SK-N-SH (cell line): ENCODE results near the gene ANKS1B. TPM values are rescaled to one million over a fixed set of nuclear protein-coding genes. Genes with fewer than 3 reads are reported as not detected.

Experiments
- CTCF ChIA-PET: fragments of 300-600, 350-600 bp; formaldehyde crosslinking; extraction: SDS; loops from one replicate; lab custom pipeline; 2021; lab: Yijun Ruan, JAX
- POLR2A ChIA-PET: fragments of 350-600 bp; sonication (Branson Sonifier 250); formaldehyde crosslinking; extraction: SDS; loops from one replicate; lab custom pipeline; 2020; ENCODE audit warnings: antibody characterized with exemption, inconsistent platforms; lab: Yijun Ruan, JAX
- DNase-seq: peaks from one replicate; pipeline ENCODE4 v3.0.0; 2012
- H2AFZ ChIP-seq: fragments of 200-600 bp; sonication (generic); 2 replicates; pipeline ENCODE4 v1.8.1; 2016; ENCODE audit warnings: antibody characterized with exemption, mild to moderate bottlenecking, low read depth
- H3F3A ChIP-seq: fragments of 200-600 bp; sonication (generic); replicated peaks from 2 replicates; pipeline ENCODE3; 2016; ENCODE audit warnings: antibody characterized with exemption, mild to moderate bottlenecking; ENCODE audit not compliant: insufficient read depth
- H3K27ac ChIP-seq, 2 experiments: fragments of 200-500 bp in 1 of 2; fragments of 200-600 bp in 1 of 2; sonication (Bioruptor generic) in 1 of 2; sonication (generic), shearing (Covaris generic) in 1 of 2; 2 replicates each; pipeline versions ENCODE4 v1.5.1 to v1.6.1; 2014 to 2016; ENCODE audit warnings: low read depth in 2 of 2, inconsistent platforms in 1 of 2, low read length in 1 of 2, mild to moderate bottlenecking in 1 of 2, mixed read lengths in 1 of 2
- H3K27me3 ChIP-seq: fragments of 200-600 bp; sonication (generic), shearing (Covaris generic); 2 replicates; pipeline ENCODE4 v1.6.1; 2016; ENCODE audit warnings: mixed run types; ENCODE audit not compliant: insufficient read depth
- H3K36me3 ChIP-seq, 2 experiments: fragments of 200-500 bp in 1 of 2; fragments of 200-600 bp in 1 of 2; sonication (Bioruptor generic) in 1 of 2; sonication (generic) in 1 of 2; replicated peaks in 1 of 2; 2 replicates each; pipeline versions ENCODE3 to v1.5.1; 2014 to 2016; ENCODE audit warnings: low read length in 1 of 2, mild to moderate bottlenecking in 1 of 2; ENCODE audit not compliant: insufficient read depth in 2 of 2, control insufficient read depth in 1 of 2
- H3K4me1 ChIP-seq, 2 experiments: fragments of 200-500 bp in 1 of 2; fragments of 200-600 bp in 1 of 2; sonication (Bioruptor generic) in 1 of 2; sonication (generic), shearing (Covaris generic) in 1 of 2; 2 replicates each; pipeline versions ENCODE4 v1.5.1 to v1.6.1; 2014 to 2016; ENCODE audit warnings: low read depth in 1 of 2, low read length in 1 of 2, mixed run types in 1 of 2; ENCODE audit not compliant: insufficient read depth in 2 of 2, control insufficient read depth in 1 of 2
- H3K4me2 ChIP-seq: fragments of 200-600 bp; sonication (generic), shearing (Covaris generic); 2 replicates; pipeline ENCODE4 v1.6.1; 2017; ENCODE audit warnings: mixed run types
- H3K4me3 ChIP-seq, 2 experiments: fragments of 200-500 bp in 1 of 2; fragments of 200-600 bp in 1 of 2; sonication (Bioruptor generic) in 1 of 2; sonication (generic), shearing (Covaris generic) in 1 of 2; 2 replicates each; pipeline versions ENCODE4 v1.5.1 to v1.8.1; 2014 to 2016; ENCODE audit warnings: low read depth in 2 of 2, inconsistent platforms in 1 of 2, low read length in 1 of 2, mild to moderate bottlenecking in 1 of 2, mixed read lengths in 1 of 2, moderate library complexity in 1 of 2
- H3K79me2 ChIP-seq: fragments of 200-600 bp; sonication (generic); 2 replicates; pipeline ENCODE4 v1.8.1; 2017; ENCODE audit warnings: mild to moderate bottlenecking; ENCODE audit not compliant: insufficient read depth
- H3K9ac ChIP-seq: fragments of 200-600 bp; sonication (generic); 2 replicates; pipeline ENCODE4 v1.6.1; 2017; ENCODE audit warnings: mixed run types
- H3K9me2 ChIP-seq: fragments of 200-600 bp; sonication (generic); 2 replicates; pipeline ENCODE4 v1.6.1; 2017; ENCODE audit warnings: mixed run types
- H3K9me3 ChIP-seq: fragments of 200-600 bp; sonication (generic); 2 replicates; pipeline ENCODE4 v1.6.1; 2017; ENCODE audit warnings: mixed run types, mild to moderate bottlenecking, moderate library complexity
- H4K20me1 ChIP-seq: fragments of 200-600 bp; sonication (generic); 2 replicates; pipeline ENCODE4 v1.6.1; 2017; ENCODE audit warnings: mild to moderate bottlenecking, mixed run types; ENCODE audit not compliant: insufficient read depth
- CHD2 ChIP-seq: fragments of 150-350 bp; IDR thresholded peaks from 2 replicates; pipeline ENCODE4 v1.6.1; 2018; ENCODE audit warnings: low read length; ENCODE audit not compliant: partially characterized antibody
- EP300 ChIP-seq, 2 experiments: IDR thresholded peaks; 2 replicates each; pipeline versions ENCODE4 v1.4.0 to v1.6.1; 2012; ENCODE audit warnings: borderline replicate concordance in 1 of 2, low read depth in 1 of 2, low read length in 1 of 2
- EZH2phosphoT487 ChIP-seq: fragments of 200-600 bp; sonication (generic); IDR thresholded peaks from 2 replicates; pipeline ENCODE4 v1.6.1; 2017; ENCODE audit warnings: low read depth, mixed run types, mild to moderate bottlenecking, antibody characterized with exemption, moderate library complexity, borderline replicate concordance
- FOXM1 ChIP-seq: IDR thresholded peaks from 2 replicates; pipeline ENCODE4 v1.4.0; 2012; ENCODE audit warnings: low read depth, mild to moderate bottlenecking
- GABPA ChIP-seq: IDR thresholded peaks from 2 replicates; pipeline ENCODE4 v1.4.0; 2012; ENCODE audit warnings: low read depth, mild to moderate bottlenecking
- GATA2 ChIP-seq: sonication (generic); formaldehyde crosslinking; IDR thresholded peaks from 2 replicates; pipeline ENCODE4 v1.5.0; 2020; ENCODE audit warnings: mild to moderate bottlenecking, missing genetic modification reagents
- IRF3 ChIP-seq: fragments of 150-350 bp; IDR thresholded peaks from 2 replicates; pipeline ENCODE4 v1.6.1; 2016; ENCODE audit warnings: mild to moderate bottlenecking, low read depth, low read length
- JUND ChIP-seq: IDR thresholded peaks from 2 replicates; pipeline ENCODE4 v1.4.0; 2012
- POLR2AphosphoS5 ChIP-seq: IDR thresholded peaks from 2 replicates; pipeline ENCODE4 v1.6.1; 2012; ENCODE audit warnings: low read depth, low read length
- RAD21 ChIP-seq: IDR thresholded peaks from 2 replicates; pipeline ENCODE4 v1.6.1; 2012; ENCODE audit warnings: mild to moderate bottlenecking, low read length
- RFX5 ChIP-seq: IDR thresholded peaks from 2 replicates; pipeline ENCODE4 v1.6.1; 2012; ENCODE audit warnings: mild to moderate bottlenecking, improper control_type of control experiment, low read length
- SIN3A ChIP-seq: IDR thresholded peaks from 2 replicates; pipeline ENCODE4 v1.6.1; 2012; ENCODE audit warnings: low read depth, mild to moderate bottlenecking, low read length, moderate library complexity, borderline replicate concordance
- SMC3 ChIP-seq: IDR thresholded peaks from 2 replicates; pipeline ENCODE4 v1.6.1; 2012; ENCODE audit warnings: low read depth, low read length, improper control_type of control experiment
- TAF1 ChIP-seq: IDR thresholded peaks from 2 replicates; pipeline ENCODE4 v1.6.1; 2012; ENCODE audit warnings: low read depth, mild to moderate bottlenecking, low read length, moderate library complexity, borderline replicate concordance
- TCF12 ChIP-seq: IDR thresholded peaks from 2 replicates; pipeline ENCODE4 v1.4.0; 2012
- TEAD4 ChIP-seq: IDR thresholded peaks from 2 replicates; pipeline ENCODE4 v1.4.0; 2012; ENCODE audit warnings: mild to moderate bottlenecking, borderline replicate concordance; ENCODE audit not compliant: insufficient read depth
- USF2 ChIP-seq: fragments of 150-350 bp; IDR thresholded peaks from 2 replicates; pipeline ENCODE4 v1.6.1; 2017; ENCODE audit warnings: antibody characterized with exemption, low read length, low read depth, borderline replicate concordance
- YY1 ChIP-seq: IDR thresholded peaks from 2 replicates; pipeline ENCODE4 v1.4.0; 2012; ENCODE audit warnings: low read depth, mild to moderate bottlenecking
- WGBS: methylation state at CpG from one replicate; pipeline ENCODE4 v1.1.6; 2017; ENCODE audit warnings: low lambda C conversion rate; 5-methylcytosine and 5-hydroxymethylcytosine counted together
- polyA plus RNA-seq, 3 experiments: library from polyadenylated mRNA; depleted of rRNA; stranded (reverse); fragments of >200 nt; gene quantifications; 2 replicates each; pipeline ENCODE4 v1.2.3, GENCODE V29; 2012
- TF ChIP-seq, protein P1 (sequence below): IDR thresholded peaks from 2 replicates; pipeline ENCODE4 v1.4.0; 2012; ENCODE audit warnings: low read depth, borderline replicate concordance
- TF ChIP-seq, protein P2 (sequence below): IDR thresholded peaks from 2 replicates; pipeline ENCODE4 v1.4.0; 2012; ENCODE audit warnings: low read depth
- TF ChIP-seq, protein P3 (sequence below): fragments of 200-600 bp; sonication (generic); IDR thresholded peaks from 2 replicates; pipeline ENCODE4 v1.6.1; 2017; ENCODE audit warnings: antibody characterized with exemption, mild to moderate bottlenecking, moderate library complexity

ANKS1B gene
- polyA plus RNA-seq, 1 of the 3 experiments (the other 2 are of a cell fraction), result 1.8 TPM

GRCh38 chr12:99282086-99282485 lies 702.6 kb downstream of the ANKS1B start:
- Histone ChIP-seq H3K9me3 (no peaks in the 10 kb centered on the region), H3K79me2 (no peaks in the 10 kb centered on the region), H3K4me2 (no peak overlapping the region), H4K20me1 (no peaks in the 10 kb centered on the region), H2AFZ (no peak overlapping the region), H3K36me3 (no peaks in the 10 kb centered on the region), H3K4me1 (peaks cover 2 to 11% of the 10 kb centered on the region in 2 experiments; a peak in 2 of 4 replicates), H3K27ac (no peak overlapping the region), H3K4me3 (no peak overlapping the region), H3K27me3 (no peaks in the 10 kb centered on the region), H3K9ac (no peak overlapping the region), H3F3A (peaks cover 5% of the 10 kb centered on the region), H3K9me2 (no peaks in the 10 kb centered on the region)
- TF ChIP-seq SMC3 (no peak), SIN3A (no peak), TAF1 (no peak), YY1 (no peak), GATA2 (CRISPR knock-in tag) (no peak), EP300 (IDR thresholded peaks at IDR 0.05; ENCODE audit: borderline replicate concordance in 1 of 2, low read depth in 1 of 2, low read length in 1 of 2) (no peak), FOXM1 (no peak), GABPA (no peak), TEAD4 (no peak), TCF12 (no peak), POLR2AphosphoS5 (no peak), EZH2phosphoT487 (no peak)
- 56% methylated on average over 1 of the region's 1 CpG for WGBS
- ChIA-PET POLR2A (no interaction called here), CTCF (no interaction called here)
- no peak for DNase-seq

DNA sequence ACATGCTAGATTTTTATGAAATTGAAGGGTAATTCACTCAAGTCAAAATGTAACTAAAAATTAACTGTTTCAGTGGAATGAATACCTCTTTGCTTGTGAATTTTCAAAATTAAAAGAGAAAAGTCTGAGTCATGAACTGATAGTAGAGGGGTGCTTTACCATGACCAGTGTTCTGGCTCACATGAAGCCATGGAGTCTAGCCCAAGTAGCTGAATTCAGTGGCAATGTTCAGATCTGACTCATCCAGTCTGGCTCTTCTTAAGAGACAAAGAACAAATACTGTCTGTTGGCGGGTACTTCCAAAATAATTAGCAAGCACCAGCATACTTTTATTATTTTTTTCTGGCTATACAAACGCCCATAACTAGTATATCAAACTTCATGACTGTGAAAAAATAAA lies 703.5 kb downstream of the ANKS1B start:
- H3K4me1 ChIP-seq, result peaks cover 2 to 11% of the 10 kb centered on the region in 2 experiments; a peak in 2 of 4 replicates
- no peaks in the 10 kb centered on the region for H3K79me2 ChIP-seq
- no peak overlapping the region for H3K4me3 ChIP-seq
- peak overlapping the region; percentile 52; the same call in 1 of the 2 replicates for H2AFZ ChIP-seq
- POLR2A ChIA-PET, result no interaction called here
- H3K9ac ChIP-seq, result no peak overlapping the region
- no peaks in the 10 kb centered on the region for H4K20me1 ChIP-seq
- H3K27ac ChIP-seq, result no peak overlapping the region; a peak in 1 of 4 replicates
- no peaks in the 10 kb centered on the region for H3K27me3 ChIP-seq
- 9% methylated on average over 2 of the region's 2 CpGs for WGBS
- no peaks in the 10 kb centered on the region for H3K9me2 ChIP-seq
- no peaks in the 10 kb centered on the region for H3K9me3 ChIP-seq
- TF ChIP-seq, protein P1, sequence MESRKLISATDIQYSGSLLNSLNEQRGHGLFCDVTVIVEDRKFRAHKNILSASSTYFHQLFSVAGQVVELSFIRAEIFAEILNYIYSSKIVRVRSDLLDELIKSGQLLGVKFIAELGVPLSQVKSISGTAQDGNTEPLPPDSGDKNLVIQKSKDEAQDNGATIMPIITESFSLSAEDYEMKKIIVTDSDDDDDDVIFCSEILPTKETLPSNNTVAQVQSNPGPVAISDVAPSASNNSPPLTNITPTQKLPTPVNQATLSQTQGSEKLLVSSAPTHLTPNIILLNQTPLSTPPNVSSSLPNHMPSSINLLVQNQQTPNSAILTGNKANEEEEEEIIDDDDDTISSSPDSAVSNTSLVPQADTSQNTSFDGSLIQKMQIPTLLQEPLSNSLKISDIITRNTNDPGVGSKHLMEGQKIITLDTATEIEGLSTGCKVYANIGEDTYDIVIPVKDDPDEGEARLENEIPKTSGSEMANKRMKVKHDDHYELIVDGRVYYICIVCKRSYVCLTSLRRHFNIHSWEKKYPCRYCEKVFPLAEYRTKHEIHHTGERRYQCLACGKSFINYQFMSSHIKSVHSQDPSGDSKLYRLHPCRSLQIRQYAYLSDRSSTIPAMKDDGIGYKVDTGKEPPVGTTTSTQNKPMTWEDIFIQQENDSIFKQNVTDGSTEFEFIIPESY, result no peak
- TF ChIP-seq GABPA (no peak), IRF3 (no peak), CHD2 (no peak), RFX5 (no peak), RAD21 (no peak), FOXM1 (no peak), JUND (no peak), USF2 (no peak), GATA2 (CRISPR knock-in tag) (no peak)
- TF ChIP-seq, protein P2, sequence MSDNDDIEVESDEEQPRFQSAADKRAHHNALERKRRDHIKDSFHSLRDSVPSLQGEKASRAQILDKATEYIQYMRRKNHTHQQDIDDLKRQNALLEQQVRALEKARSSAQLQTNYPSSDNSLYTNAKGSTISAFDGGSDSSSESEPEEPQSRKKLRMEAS, result no peak
- TF ChIP-seq, protein P3, sequence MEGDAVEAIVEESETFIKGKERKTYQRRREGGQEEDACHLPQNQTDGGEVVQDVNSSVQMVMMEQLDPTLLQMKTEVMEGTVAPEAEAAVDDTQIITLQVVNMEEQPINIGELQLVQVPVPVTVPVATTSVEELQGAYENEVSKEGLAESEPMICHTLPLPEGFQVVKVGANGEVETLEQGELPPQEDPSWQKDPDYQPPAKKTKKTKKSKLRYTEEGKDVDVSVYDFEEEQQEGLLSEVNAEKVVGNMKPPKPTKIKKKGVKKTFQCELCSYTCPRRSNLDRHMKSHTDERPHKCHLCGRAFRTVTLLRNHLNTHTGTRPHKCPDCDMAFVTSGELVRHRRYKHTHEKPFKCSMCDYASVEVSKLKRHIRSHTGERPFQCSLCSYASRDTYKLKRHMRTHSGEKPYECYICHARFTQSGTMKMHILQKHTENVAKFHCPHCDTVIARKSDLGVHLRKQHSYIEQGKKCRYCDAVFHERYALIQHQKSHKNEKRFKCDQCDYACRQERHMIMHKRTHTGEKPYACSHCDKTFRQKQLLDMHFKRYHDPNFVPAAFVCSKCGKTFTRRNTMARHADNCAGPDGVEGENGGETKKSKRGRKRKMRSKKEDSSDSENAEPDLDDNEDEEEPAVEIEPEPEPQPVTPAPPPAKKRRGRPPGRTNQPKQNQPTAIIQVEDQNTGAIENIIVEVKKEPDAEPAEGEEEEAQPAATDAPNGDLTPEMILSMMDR, result no peak
- no peak for DNase-seq
- H3K4me2 ChIP-seq, result no peak overlapping the region
- peaks cover 5% of the 10 kb centered on the region for H3F3A ChIP-seq
- H3K36me3 ChIP-seq, result no peaks in the 10 kb centered on the region
- CTCF ChIA-PET, result no interaction called here
